OCI-LY7 (cell line): ENCODE data around the gene PDYN. TPM values are rescaled to one million over a fixed set of nuclear protein-coding genes. Genes with fewer than 3 reads are reported as not detected.

Experiments used
- BruUV-seq: library from RNA; stranded (reverse); fragments of 400-500 nt; replicated peaks from 2 replicates; lab custom pipeline; 2021; lab: Mats Ljungman, UMichigan
- CTCF ChIA-PET: fragments of 300-600 bp; sonication (Branson Sonifier 250); formaldehyde crosslinking; loops from one replicate; lab custom pipeline; 2022; ENCODE audit warnings: antibody characterized with exemption; ENCODE audit not compliant: unreplicated experiment; lab: Charles Lee
- POLR2A ChIA-PET: fragments of 300-600 bp; sonication (Branson Sonifier 250); formaldehyde crosslinking; loops from one replicate; lab custom pipeline; 2022; ENCODE audit warnings: antibody characterized with exemption; lab: Charles Lee
- DNase-seq: peaks from one replicate; pipeline ENCODE4 v3.0.0-alpha.2; 2015; ENCODE audit warnings: low spot score
- H2AFZ ChIP-seq: fragments of 200-600 bp; sonication (generic), shearing (Covaris generic); 2 replicates; pipeline ENCODE4 v1.6.1; 2014; ENCODE audit warnings: mild to moderate bottlenecking, antibody characterized with exemption, low read length, moderate library complexity
- H3K27ac ChIP-seq: fragments of 200-600 bp; sonication (generic); 2 replicates; pipeline ENCODE4 v1.5.1; 2014; ENCODE audit warnings: mixed run types, low read depth, mild to moderate bottlenecking, moderate library complexity, low read length, inconsistent platforms; ENCODE audit not compliant: poor library complexity, severe bottlenecking
- H3K36me3 ChIP-seq: fragments of 200-600 bp; sonication (generic); 2 replicates; pipeline ENCODE4 v1.6.1; 2014; ENCODE audit warnings: mild to moderate bottlenecking, antibody characterized with exemption, low read length, moderate library complexity, mixed read lengths; ENCODE audit not compliant: insufficient read depth
- H3K4me1 ChIP-seq: fragments of 200-600 bp; sonication (generic); 2 replicates; pipeline ENCODE4 v1.5.1; 2014; ENCODE audit warnings: mild to moderate bottlenecking, low read length; ENCODE audit not compliant: insufficient read depth, poor library complexity, severe bottlenecking
- H3K4me2 ChIP-seq: fragments of 200-600 bp; sonication (generic); 2 replicates; pipeline ENCODE4 v1.6.1; 2014; ENCODE audit warnings: mild to moderate bottlenecking, low read length
- H3K4me3 ChIP-seq: fragments of 200-600 bp; sonication (generic); 2 replicates; pipeline ENCODE4 v1.5.1; 2014; ENCODE audit warnings: mild to moderate bottlenecking, low read depth, low read length; ENCODE audit not compliant: poor library complexity, severe bottlenecking
- H3K79me2 ChIP-seq: fragments of 200-600 bp; sonication (generic); 2 replicates; pipeline ENCODE4 v1.6.1; 2016; ENCODE audit warnings: low read depth, mild to moderate bottlenecking, low read length, moderate library complexity, mixed read lengths; ENCODE audit not compliant: insufficient read depth
- H3K9me2 ChIP-seq: fragments of 200-600 bp; sonication (generic); 2 replicates; pipeline ENCODE4 v1.6.1; 2016; ENCODE audit warnings: mild to moderate bottlenecking, low read length, mixed read lengths; ENCODE audit not compliant: insufficient read depth
- H3K9me3 ChIP-seq: fragments of 200-600 bp; sonication (generic); 2 replicates; pipeline ENCODE4 v1.6.1; 2014; ENCODE audit warnings: mild to moderate bottlenecking, mixed run types, low read length, mixed read lengths
- H4K20me1 ChIP-seq: fragments of 200-600 bp; sonication (generic); 2 replicates; pipeline ENCODE4 v1.6.1; 2014; ENCODE audit warnings: mild to moderate bottlenecking, antibody characterized with exemption, low read length, moderate library complexity, mixed read lengths; ENCODE audit not compliant: insufficient read depth
- CTCF ChIP-seq: fragments of 200-600 bp; sonication (generic); conservative IDR thresholded peaks from 2 replicates; pipeline ENCODE4 v1.5.1; 2014; ENCODE audit warnings: mild to moderate bottlenecking, antibody characterized with exemption, low read length, moderate library complexity, mixed read lengths
- EZH2phosphoT487 ChIP-seq: fragments of 200-600 bp; sonication (generic); IDR thresholded peaks from 2 replicates; pipeline ENCODE4 v1.6.1; 2018; ENCODE audit warnings: low read depth, borderline replicate concordance, mild to moderate bottlenecking, mixed run types, antibody characterized with exemption, low read length, moderate library complexity, mixed read lengths
- intact Hi-C: fragments of 100-400 bp; cut with micrococcal nuclease; formaldehyde crosslinking; loops from one replicate; pipeline ENCODE4 v1.10.0; 2022; ENCODE audit not compliant: unreplicated experiment
- total RNA-seq, 2 experiments: library from RNA; depleted of rRNA in 1 of 2; stranded (reverse); fragments of >200 nt in 1 of 2; shearing (Covaris generic) in 1 of 2; gene quantifications; 2 replicates each; pipeline ENCODE4 v1.2.3, GENCODE V29; 2014 to 2022

Gene PDYN
- total RNA-seq, 2 experiments from 2014 or later, result not detected

DNA sequence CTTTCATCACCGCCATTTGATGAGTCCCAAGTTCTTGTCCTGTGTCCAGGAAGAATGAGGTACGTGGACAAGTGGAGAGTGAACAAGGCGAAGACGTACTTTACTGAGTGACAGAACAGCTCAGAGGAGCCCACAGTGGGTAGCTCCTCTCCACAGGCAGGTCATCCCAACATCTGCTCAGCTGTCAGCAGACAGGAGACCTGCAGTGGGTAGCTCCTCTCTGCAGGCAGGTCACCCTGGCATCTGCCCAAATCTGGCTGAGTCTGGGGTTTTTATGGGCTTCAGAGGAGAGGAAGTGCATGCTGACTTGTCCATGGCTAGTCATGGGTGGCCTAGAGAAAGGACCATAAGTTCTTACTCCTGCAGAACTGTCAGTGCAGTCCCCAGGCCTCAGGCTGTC is 32.7 kb upstream of the PDYN start:
- Histone ChIP-seq H4K20me1 (no peaks in the 10 kb centered on the region), H3K4me1 (no peaks in the 10 kb centered on the region), H3K9me2 (no peaks in the 10 kb centered on the region), H3K36me3 (no peaks in the 10 kb centered on the region), H2AFZ (no peak overlapping the region), H3K27ac (no peak overlapping the region), H3K9me3 (no peaks in the 10 kb centered on the region), H3K4me2 (no peak overlapping the region), H3K79me2 (no peaks in the 10 kb centered on the region), H3K4me3 (no peak overlapping the region)
- ChIA-PET POLR2A (interaction anchor here (0.6 kb wide), 1 partner anchor 1698 kb away, joined by 4 read pairs; no protein-coding TSS in a partner anchor), CTCF (no interaction called here)
- no TSS peak for BruUV-seq
- DNase-seq, result peak; percentile 8
- TF ChIP-seq CTCF (no peak), EZH2phosphoT487 (no peak)
- intact Hi-C loops, result no loop called here

GRCh38 chr20:2026004-2026403 is 32.1 kb upstream of the PDYN start:
- Histone ChIP-seq H3K27ac (no peak overlapping the region), H3K79me2 (no peaks in the 10 kb centered on the region), H2AFZ (no peak overlapping the region), H3K4me2 (no peak overlapping the region), H3K9me3 (no peaks in the 10 kb centered on the region), H3K36me3 (no peaks in the 10 kb centered on the region), H4K20me1 (no peaks in the 10 kb centered on the region), H3K4me3 (no peak overlapping the region), H3K4me1 (no peaks in the 10 kb centered on the region), H3K9me2 (no peaks in the 10 kb centered on the region)
- CTCF ChIA-PET, result no interaction called here
- no TSS peak for BruUV-seq
- POLR2A ChIA-PET, result interaction anchor here (0.6 kb wide), 1 partner anchor 1698 kb away, joined by 4 read pairs; no protein-coding TSS in a partner anchor
- no peak for DNase-seq
- TF ChIP-seq EZH2phosphoT487, result no peak
- no peak for TF ChIP-seq CTCF
- intact Hi-C loops, result no loop called here

- Histone ChIP-seq H3K4me2 (no peak overlapping the region), H3K79me2 (no peaks in the 10 kb centered on the region), H3K4me3 (no peak overlapping the region), H3K9me3 (no peaks in the 10 kb centered on the region), H3K4me1 (no peaks in the 10 kb centered on the region), H2AFZ (no peak overlapping the region), H3K27ac (no peak overlapping the region), H4K20me1 (no peaks in the 10 kb centered on the region), H3K36me3 (no peaks in the 10 kb centered on the region), H3K9me2 (no peaks in the 10 kb centered on the region)
- intact Hi-C loops, result no loop called here
- TF ChIP-seq EZH2phosphoT487, result no peak
- TF ChIP-seq CTCF, result no peak
- DNase-seq, result no peak
- ChIA-PET POLR2A (no interaction called here), CTCF (no interaction called here)
- no TSS peak for BruUV-seq
Measured at GRCh38 chr20:2023151-2023550, 29.3 kb upstream of the PDYN start.
